Measurements from ENCODE around the gene ZNF618.

- TF ChIP-seq, protein P1, sequence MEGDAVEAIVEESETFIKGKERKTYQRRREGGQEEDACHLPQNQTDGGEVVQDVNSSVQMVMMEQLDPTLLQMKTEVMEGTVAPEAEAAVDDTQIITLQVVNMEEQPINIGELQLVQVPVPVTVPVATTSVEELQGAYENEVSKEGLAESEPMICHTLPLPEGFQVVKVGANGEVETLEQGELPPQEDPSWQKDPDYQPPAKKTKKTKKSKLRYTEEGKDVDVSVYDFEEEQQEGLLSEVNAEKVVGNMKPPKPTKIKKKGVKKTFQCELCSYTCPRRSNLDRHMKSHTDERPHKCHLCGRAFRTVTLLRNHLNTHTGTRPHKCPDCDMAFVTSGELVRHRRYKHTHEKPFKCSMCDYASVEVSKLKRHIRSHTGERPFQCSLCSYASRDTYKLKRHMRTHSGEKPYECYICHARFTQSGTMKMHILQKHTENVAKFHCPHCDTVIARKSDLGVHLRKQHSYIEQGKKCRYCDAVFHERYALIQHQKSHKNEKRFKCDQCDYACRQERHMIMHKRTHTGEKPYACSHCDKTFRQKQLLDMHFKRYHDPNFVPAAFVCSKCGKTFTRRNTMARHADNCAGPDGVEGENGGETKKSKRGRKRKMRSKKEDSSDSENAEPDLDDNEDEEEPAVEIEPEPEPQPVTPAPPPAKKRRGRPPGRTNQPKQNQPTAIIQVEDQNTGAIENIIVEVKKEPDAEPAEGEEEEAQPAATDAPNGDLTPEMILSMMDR (IDR thresholded peaks at IDR 0.05; ENCODE audit: poor library complexity): no peak
- TF ChIP-seq EZH2 (IDR thresholded peaks at IDR 0.05; ENCODE audit: borderline replicate concordance): no peak
- TF ChIP-seq EZH2phosphoT487 (IDR thresholded peaks at IDR 0.05; ENCODE audit: low read depth, severe bottlenecking, unreplicated experiment): no peak
Observed at GRCh38 chr9:114008667-114009410, 132.7 kb downstream of the ZNF618 start.
